Smooth muscle cell (in vitro differentiated cells): ENCODE results near the gene SH2D1B. TPM values are rescaled to one million over a fixed set of nuclear protein-coding genes. Genes with fewer than 3 reads are reported as not detected.

Source experiments
- DNase-seq: peaks from one replicate; lab custom pipeline; 2025; ENCODE audit not compliant: unreplicated experiment; lab: John Stamatoyannopoulos, UW
- H2AFZ ChIP-seq: fragments of 200-600 bp; sonication (generic); 2 replicates; pipeline ENCODE4 v1.6.0; 2016; ENCODE audit warnings: antibody characterized with exemption, low read depth, mild to moderate bottlenecking
- H3F3A ChIP-seq: fragments of 200-600 bp; sonication (generic); 2 replicates; pipeline ENCODE4 v1.6.0; 2017; ENCODE audit warnings: antibody characterized with exemption, low read depth
- H3K27ac ChIP-seq: fragments of 200-600 bp; sonication (generic); 2 replicates; pipeline ENCODE4 v1.5.1; 2016; ENCODE audit warnings: low read depth, mild to moderate bottlenecking
- H3K27me3 ChIP-seq: fragments of 200-600 bp; sonication (generic); 2 replicates; pipeline ENCODE4 v1.6.1; 2016; ENCODE audit warnings: low read depth, mild to moderate bottlenecking
- H3K36me3 ChIP-seq: fragments of 200-600 bp; sonication (generic); 2 replicates; pipeline ENCODE4 v1.5.1; 2016; ENCODE audit warnings: low read depth
- H3K4me1 ChIP-seq: fragments of 200-600 bp; sonication (generic); 2 replicates; pipeline ENCODE4 v1.5.1; 2016; ENCODE audit warnings: low read depth
- H3K4me2 ChIP-seq: fragments of 200-600 bp; sonication (generic); 2 replicates; pipeline ENCODE4 v1.6.0; 2016; ENCODE audit warnings: mild to moderate bottlenecking
- H3K4me3 ChIP-seq: fragments of 200-600 bp; sonication (generic); 2 replicates; pipeline ENCODE4 v1.5.1; 2016; ENCODE audit warnings: mild to moderate bottlenecking
- H3K79me2 ChIP-seq: fragments of 200-600 bp; sonication (generic); 2 replicates; pipeline ENCODE4 v1.6.0; 2016; ENCODE audit warnings: low read depth, mild to moderate bottlenecking
- H3K9ac ChIP-seq: fragments of 200-600 bp; sonication (generic); 2 replicates; pipeline ENCODE4 v1.6.0; 2016; ENCODE audit warnings: low read depth
- H3K9me3 ChIP-seq: fragments of 200-600 bp; sonication (generic); replicated peaks from 2 replicates; pipeline ENCODE4 v1.5.1; 2016; ENCODE audit warnings: low read depth
- H4K20me1 ChIP-seq: fragments of 200-600 bp; sonication (generic); 2 replicates; pipeline ENCODE4 v1.6.0; 2016; ENCODE audit warnings: low read depth
- CTCF ChIP-seq: fragments of 200-600 bp; sonication (generic); IDR thresholded peaks from 2 replicates; pipeline ENCODE4 v1.5.1; 2017; ENCODE audit warnings: borderline replicate concordance, mild to moderate bottlenecking, antibody characterized with exemption; ENCODE audit not compliant: insufficient read depth, poor library complexity, severe bottlenecking
- WGBS: methylation state at CpG from one replicate; pipeline ENCODE4 v1.1.7; 2016; ENCODE audit warnings: low lambda C conversion rate; 5-methylcytosine and 5-hydroxymethylcytosine counted together
- polyA plus RNA-seq: library from polyadenylated mRNA; unstranded; fragments of >200 nt; fragmentation: Nextera tagmentation; extraction: Ambion mirVana; gene quantifications from 2 replicates; pipeline ENCODE4 v1.2.1, GENCODE V29; 2016
- total RNA-seq: library from RNA; depleted of rRNA; stranded (reverse); fragments of >200 nt; gene quantifications from 2 replicates; pipeline ENCODE4 v1.2.3, GENCODE V29; 2014

SH2D1B gene
- total and polyA plus RNA-seq, 2 experiments from 2014 or later, result not detected

GRCh38 chr1:162396201-162396906 lies 15.6 kb downstream of the SH2D1B start:
- WGBS, result 88% methylated on average over 3 of the region's 3 CpGs
- DNase-seq, result no peak

GRCh38 chr1:162391790-162392563 lies 20.0 kb downstream of the SH2D1B start:
- Histone ChIP-seq H3K27me3 (peaks cover 19% of the 10 kb centered on the region), H3K4me1 (peaks cover 41% of the 10 kb centered on the region), H3K4me2 (peak overlapping the region; percentile 53), H3F3A (no peaks in the 10 kb centered on the region), H2AFZ (no peak overlapping the region), H3K4me3 (no peak overlapping the region), H4K20me1 (no peaks in the 10 kb centered on the region), H3K36me3 (no peaks in the 10 kb centered on the region), H3K9ac (no peak overlapping the region), H3K9me3 (no peaks in the 10 kb centered on the region), H3K27ac (no peak overlapping the region), H3K79me2 (no peaks in the 10 kb centered on the region)
- 9% methylated on average over 4 of the region's 4 CpGs for WGBS
- TF ChIP-seq CTCF, result peak; percentile 74
- no peak for DNase-seq

More at GRCh38 chr1:162396201-162396906, 15.6 kb downstream of the SH2D1B start:
- Histone ChIP-seq H2AFZ (no peak overlapping the region), H3K9me3 (no peaks in the 10 kb centered on the region), H4K20me1 (no peaks in the 10 kb centered on the region), H3F3A (no peaks in the 10 kb centered on the region), H3K9ac (no peak overlapping the region), H3K27ac (no peak overlapping the region), H3K4me3 (no peak overlapping the region), H3K4me1 (peaks cover 13% of the 10 kb centered on the region), H3K4me2 (no peak overlapping the region), H3K79me2 (no peaks in the 10 kb centered on the region), H3K36me3 (no peaks in the 10 kb centered on the region), H3K27me3 (peaks cover 25% of the 10 kb centered on the region)
- TF ChIP-seq CTCF, result no peak

- Histone ChIP-seq H3F3A (no peaks in the 10 kb centered on the region), H2AFZ (no peak overlapping the region), H3K79me2 (no peaks in the 10 kb centered on the region), H3K4me1 (peaks cover 41% of the 10 kb centered on the region), H3K9me3 (no peaks in the 10 kb centered on the region), H3K9ac (no peak overlapping the region), H4K20me1 (no peaks in the 10 kb centered on the region), H3K27ac (no peak overlapping the region), H3K27me3 (peaks cover 5% of the 10 kb centered on the region), H3K36me3 (no peaks in the 10 kb centered on the region), H3K4me2 (no peak overlapping the region), H3K4me3 (no peak overlapping the region)
- TF ChIP-seq CTCF, result no peak
- no peak for DNase-seq
- 88% methylated on average over 15 of the region's 15 CpGs for WGBS
These were observed 21.3 kb downstream of the SH2D1B start for GRCh38 chr1:162390396-162391185.
